B cell (primary cell): Measurements from ENCODE around the gene GYS1. TPM values are rescaled to one million over a fixed set of nuclear protein-coding genes. Genes with fewer than 3 reads are reported as not detected.
"Not testable (repeated sequence)": the region's sequence is repeated elsewhere in the genome, so short reads cannot be mapped to it uniquely, and the experiment has no call there.

Experiments
- ATAC-seq: fragments of 200-7000 bp; cut with Tn5 transposase; one replicate; pipeline ENCODE4 v1.10.0; 2021; ENCODE audit warnings: low read depth, mild to moderate bottlenecking, moderate number of reproducible peaks, moderate library complexity
- CTCF ChIA-PET: fragments of 350-600 bp; sonication (Branson Sonifier 250); formaldehyde crosslinking; loops from one replicate; lab custom pipeline; 2021; ENCODE audit warnings: antibody characterized with exemption, inconsistent platforms; lab: Charles Lee
- POLR2A ChIA-PET: fragments of 350-600 bp; sonication (Branson Sonifier 250); formaldehyde crosslinking; loops from one replicate; lab custom pipeline; 2021; ENCODE audit warnings: antibody characterized with exemption; lab: Charles Lee
- DNase-seq: peaks from one replicate; pipeline ENCODE4 v3.0.0; 2013
- H2AFZ ChIP-seq: 2 replicates; pipeline ENCODE4 v1.6.1; 2012; ENCODE audit warnings: mild to moderate bottlenecking, low read depth, low read length; ENCODE audit not compliant: insufficient read depth, poor library complexity, severe bottlenecking
- H3K27ac ChIP-seq, 2 donors: 1 replicate in 1 of 2; 2 replicates in 1 of 2; pipeline ENCODE4 v1.5.1; 2012 to 2013; ENCODE audit warnings: low read length in 2 of 2, mild to moderate bottlenecking in 2 of 2, moderate library complexity in 1 of 2
- H3K27me3 ChIP-seq, 4 experiments: fragments of 200-600 bp in 1 of 4; sonication (generic) in 1 of 4; replicated peaks in 1 of 4; 1 replicate in 2 of 4; 2 replicates in 2 of 4; pipeline versions ENCODE4 v1.6.1 to v1.7.0; 2013 to 2016; ENCODE audit warnings: low read length in 3 of 4, mild to moderate bottlenecking in 2 of 4, mixed read lengths in 1 of 4, moderate library complexity in 1 of 4; ENCODE audit not compliant: insufficient read depth in 4 of 4, control insufficient read depth in 3 of 4; ENCODE audit errors: control extremely low read depth in 1 of 4
- H3K36me3 ChIP-seq, 2 experiments: replicated peaks in 1 of 2; 1 replicate in 1 of 2; 2 replicates in 1 of 2; pipeline versions ENCODE4 v1.6.1 to v1.7.1; 2013; ENCODE audit warnings: low read length in 1 of 2; ENCODE audit not compliant: insufficient read depth in 2 of 2, control insufficient read depth in 1 of 2; ENCODE audit errors: control extremely low read depth in 1 of 2, extremely low read depth in 1 of 2
- H3K4me1 ChIP-seq, 2 donors: fragments of 200-600 bp in 1 of 2; sonication (generic) in 1 of 2; 1 replicate in 1 of 2; 2 replicates in 1 of 2; pipeline versions ENCODE4 v1.5.1 to v1.6.1; 2013 to 2017; ENCODE audit warnings: low read length in 2 of 2; ENCODE audit not compliant: control insufficient read depth in 2 of 2, insufficient read depth in 2 of 2
- H3K4me2 ChIP-seq: replicated peaks from 2 replicates; pipeline ENCODE3; 2012; ENCODE audit warnings: mild to moderate bottlenecking, low read depth, low read length; ENCODE audit not compliant: poor library complexity, severe bottlenecking
- H3K4me3 ChIP-seq, 5 experiments: fragments of 200-600 bp in 1 of 5; sonication (generic) in 1 of 5; 1 replicate in 3 of 5; 2 replicates in 2 of 5; pipeline versions ENCODE4 v1.5.1 to v1.7.0; 2011 to 2016; ENCODE audit warnings: low read length in 4 of 5, mild to moderate bottlenecking in 4 of 5, low read depth in 2 of 5, control low read depth in 1 of 5, moderate library complexity in 1 of 5; ENCODE audit not compliant: insufficient read depth in 1 of 5; ENCODE audit errors: control extremely low read depth in 1 of 5, extremely low read depth in 1 of 5
- H3K79me2 ChIP-seq: fragments of 200-600 bp; sonication (generic); one replicate; pipeline ENCODE4 v1.6.0; 2016; ENCODE audit warnings: low read length; ENCODE audit not compliant: control insufficient read depth, insufficient read depth
- H3K9ac ChIP-seq: fragments of 200-600 bp; sonication (generic); 2 replicates; pipeline ENCODE4 v1.6.1; 2017; ENCODE audit warnings: mild to moderate bottlenecking, low read length, moderate library complexity
- H3K9me3 ChIP-seq, 3 donors: one replicate each; pipeline versions ENCODE4 v1.6.1 to v1.7.1; 2013; ENCODE audit warnings: low read length in 2 of 3; ENCODE audit not compliant: control insufficient read depth in 2 of 3, insufficient read depth in 1 of 3; ENCODE audit errors: control extremely low read depth in 1 of 3
- H4K20me1 ChIP-seq: 2 replicates; pipeline ENCODE4 v1.6.0; 2012; ENCODE audit warnings: mild to moderate bottlenecking, low read length; ENCODE audit not compliant: insufficient read depth, control insufficient read depth, poor library complexity, severe bottlenecking
- H3K27ac Mint-ChIP-seq: one replicate; pipeline ENCODE4 v1.8.0; 2021; ENCODE audit warnings: mixed read lengths
- H3K27me3 Mint-ChIP-seq: one replicate; pipeline ENCODE4 v1.8.0; 2021; ENCODE audit warnings: mixed read lengths
- H3K4me1 Mint-ChIP-seq: one replicate; pipeline ENCODE4 v1.8.0; 2021; ENCODE audit warnings: mixed read lengths
- H3K4me3 Mint-ChIP-seq: one replicate; pipeline ENCODE4 v1.8.0; 2021; ENCODE audit warnings: mixed read lengths
- H3K9me3 Mint-ChIP-seq: one replicate; pipeline ENCODE4 v1.8.0; 2022; ENCODE audit warnings: mixed read lengths; ENCODE audit not compliant: insufficient read depth
- EZH2 ChIP-seq: IDR thresholded peaks from 2 replicates; pipeline ENCODE4 v1.6.1; 2012; ENCODE audit warnings: borderline replicate concordance, low read depth, mild to moderate bottlenecking, moderate library complexity, low read length; ENCODE audit not compliant: insufficient read depth, poor library complexity, severe bottlenecking
- WGBS: methylation state at CpG from one replicate; pipeline ENCODE4 v1.1.5; 2013; ENCODE audit warnings: missing lambda C conversion rate; ENCODE audit not compliant: insufficient coverage; 5-methylcytosine and 5-hydroxymethylcytosine counted together
- intact Hi-C: fragments of 100-400 bp; cut with micrococcal nuclease; formaldehyde crosslinking; loops from one replicate; pipeline ENCODE4 v1.10.0; 2022
- polyA plus RNA-seq: library from polyadenylated mRNA; depleted of rRNA; stranded (reverse); fragments of >200 nt; gene quantifications from 2 replicates; pipeline ENCODE4 v1.2.3, GENCODE V29; 2012
- total RNA-seq, 2 donors: library from RNA; stranded (reverse); fragments of 120-200 nt in 1 of 2; gene quantifications; 1 replicate in 1 of 2; 2 replicates in 1 of 2; pipeline versions ENCODE4 v1.2.3 to v1.2.4, GENCODE V29; 2013 to 2022
- TF ChIP-seq, protein P1 (sequence below): fragments of 200-600 bp; IDR thresholded peaks from one replicate; pipeline ENCODE4 v1.8.0; 2022; ENCODE audit warnings: antibody characterized with exemption, mild to moderate bottlenecking

The GYS1 gene
- total and polyA plus RNA-seq, 2 donors (not counting 1 experiment from before 2014, with no cell fraction given): 28.9 to 62.7 TPM

DNA sequence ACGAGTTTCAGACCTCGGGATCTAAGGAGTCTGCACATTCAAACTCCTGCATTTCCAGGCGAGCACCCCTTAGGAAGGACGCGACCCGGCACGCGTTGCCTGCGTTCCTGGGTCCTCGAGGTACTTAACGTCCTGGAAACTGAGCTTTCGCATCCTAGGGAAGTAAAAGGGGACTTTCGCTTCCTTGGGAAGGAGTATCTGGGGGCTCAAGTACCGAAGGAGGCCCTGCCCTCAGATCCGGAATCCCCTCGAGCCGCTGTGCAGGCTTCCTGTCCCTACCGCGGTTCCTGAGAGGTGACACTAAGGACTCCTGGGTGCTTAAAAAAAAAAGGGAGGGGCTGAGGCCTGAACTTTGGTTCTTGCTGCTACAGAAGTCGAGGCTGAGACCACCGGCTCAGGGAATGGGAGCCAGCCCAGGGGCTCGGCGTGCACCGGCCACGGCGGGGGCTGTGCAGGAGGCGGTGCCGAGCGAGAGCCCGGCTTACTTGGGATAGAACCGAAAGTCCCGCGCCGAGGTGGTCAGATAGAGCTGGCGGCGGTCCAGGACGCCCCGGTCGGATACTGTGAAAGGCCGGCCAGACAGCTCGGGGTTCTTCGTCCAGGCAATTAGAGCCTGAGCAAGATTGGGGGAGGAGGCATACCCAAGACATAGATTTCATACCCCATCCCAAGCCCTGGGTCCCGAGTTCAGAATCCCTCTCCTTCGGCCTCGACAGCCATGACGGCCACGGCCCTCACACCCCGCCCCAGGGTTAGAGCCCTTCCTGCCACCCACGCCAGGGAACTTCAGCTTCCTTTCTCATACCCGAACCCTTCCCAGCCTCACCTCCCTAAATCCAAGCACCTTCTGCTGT, 25.5 kb upstream of the GYS1 start:
- peak overlapping the region; percentile 89 for H3K4me3 Mint-ChIP-seq
- ChIA-PET CTCF (interaction anchor here (0.7 to 1.9 kb wide), 8 partner anchors 15 to 179 kb away, joined by 3 to 10 read pairs (median 3); partner anchors contain the start of genes GYS1, LIN7B and RUVBL2), POLR2A (interaction anchor here (1.0 to 1.5 kb wide), 3 partner anchors 25 to 132 kb away, joined by 5 to 7 read pairs (median 5); partner anchors contain the start of genes GYS1 and RUVBL2)
- not testable (repeated sequence) for H3K9me3 ChIP-seq, H3K36me3 ChIP-seq, ATAC-seq, H3K27me3 Mint-ChIP-seq, H4K20me1 ChIP-seq, H3K27ac ChIP-seq, H3K79me2 ChIP-seq, H3K9me3 Mint-ChIP-seq, H3K27me3 ChIP-seq
- peaks cover 34% of the 10 kb centered on the region for H3K4me1 Mint-ChIP-seq
- Histone ChIP-seq H3K4me1 (peaks cover 25 to 40% of the 10 kb centered on the region in 2 donors), H2AFZ (peak overlapping the region; percentile 88), H3K9ac (peak overlapping the region; percentile 72), H3K4me2 (peak overlapping the region; percentile 99), H3K4me3 (peak overlapping the region in 4 of 5 experiments; percentile 52 to 73 (median 60))
- intact Hi-C loops: loop anchor here (2.0 kb wide), 1 partner anchor 26 kb away; the partner anchor contains the start of genes GYS1 and RUVBL2
- H3K27ac Mint-ChIP-seq: peak overlapping the region; percentile 64
- DNase-seq: peak; percentile 53
- WGBS: 4% methylated on average over 29 of the region's 50 CpGs

DNA sequence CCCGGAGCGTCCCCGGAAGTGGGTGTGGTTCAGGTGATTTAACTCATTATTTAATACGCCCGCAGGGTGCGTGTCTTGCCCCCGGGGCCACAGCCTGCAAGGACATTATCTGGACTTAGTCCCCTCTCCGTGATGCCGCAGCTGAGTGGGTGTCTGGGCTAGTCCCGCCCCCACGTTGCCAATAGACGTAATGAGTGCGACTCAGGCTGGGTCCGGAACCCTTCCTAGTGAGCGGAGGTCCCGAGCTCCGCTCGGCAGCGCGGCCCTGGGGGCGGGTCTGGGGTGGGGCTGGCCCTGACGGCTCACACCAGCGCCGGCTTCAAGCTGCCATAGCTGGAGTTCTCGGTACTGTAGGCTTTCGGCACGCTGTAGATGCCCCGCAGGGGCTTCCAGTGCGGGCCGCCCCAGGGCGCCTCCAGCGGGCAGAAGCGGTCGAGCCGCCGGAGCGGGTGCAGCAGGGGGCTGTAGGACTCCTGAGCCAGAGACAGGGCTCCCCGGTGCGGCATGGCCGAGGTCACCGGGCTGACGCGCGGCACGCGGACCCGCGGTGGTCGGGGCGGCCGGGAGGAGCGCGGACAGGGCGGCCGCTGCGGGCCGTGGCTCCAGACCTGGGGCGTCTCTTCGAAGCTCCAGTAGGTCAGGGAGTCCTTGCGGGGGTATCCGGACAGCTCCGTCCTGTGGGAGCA, 24.7 kb upstream of the GYS1 start:
- Mint-ChIP-seq H3K4me1 (peaks cover 34% of the 10 kb centered on the region), H3K27me3 (no peaks in the 10 kb centered on the region), H3K9me3 (no peaks in the 10 kb centered on the region), H3K4me3 (peak overlapping the region; percentile 89), H3K27ac (peak overlapping the region; percentile 67)
- peak overlapping the region in 1 of 2 donors; percentile 30 for H3K27ac ChIP-seq
- peak overlapping the region; percentile 88 for H2AFZ ChIP-seq
- H3K79me2 ChIP-seq: no peaks in the 10 kb centered on the region
- ATAC-seq (peak; percentile 80), DNase-seq (peak; percentile 82)
- H3K9me3 ChIP-seq: no peaks in the 10 kb centered on the region
- peak overlapping the region in 4 of 5 experiments; percentile 52 to 73 (median 60) for H3K4me3 ChIP-seq
- ChIA-PET POLR2A (interaction anchor here (0.6 to 1.5 kb wide), 3 partner anchors 18 to 131 kb away, joined by 3 to 7 read pairs (median 3); partner anchors contain the start of gene RUVBL2), CTCF (interaction anchor here (0.6 to 1.9 kb wide), 6 partner anchors 11 to 180 kb away, joined by 3 to 10 read pairs (median 4); partner anchors contain the start of genes GYS1, LIN7B and RUVBL2)
- H3K36me3 ChIP-seq: peaks cover 0 to 4% of the 10 kb centered on the region in 2 experiments
- H3K4me1 ChIP-seq: peaks cover 25 to 40% of the 10 kb centered on the region in 2 donors
- peak overlapping the region; percentile 72 for H3K9ac ChIP-seq
- peaks cover 0 to 9% (median 2%) of the 10 kb centered on the region in 4 experiments for H3K27me3 ChIP-seq
- under 1% methylated on average over 58 of the region's 62 CpGs for WGBS
- intact Hi-C loops: loop anchor here (2.0 kb wide), 1 partner anchor 25 kb away; the partner anchor contains the start of genes GYS1 and RUVBL2
- H3K4me2 ChIP-seq: peak overlapping the region; percentile 99
- no peaks in the 10 kb centered on the region for H4K20me1 ChIP-seq
- TF ChIP-seq, protein P1, sequence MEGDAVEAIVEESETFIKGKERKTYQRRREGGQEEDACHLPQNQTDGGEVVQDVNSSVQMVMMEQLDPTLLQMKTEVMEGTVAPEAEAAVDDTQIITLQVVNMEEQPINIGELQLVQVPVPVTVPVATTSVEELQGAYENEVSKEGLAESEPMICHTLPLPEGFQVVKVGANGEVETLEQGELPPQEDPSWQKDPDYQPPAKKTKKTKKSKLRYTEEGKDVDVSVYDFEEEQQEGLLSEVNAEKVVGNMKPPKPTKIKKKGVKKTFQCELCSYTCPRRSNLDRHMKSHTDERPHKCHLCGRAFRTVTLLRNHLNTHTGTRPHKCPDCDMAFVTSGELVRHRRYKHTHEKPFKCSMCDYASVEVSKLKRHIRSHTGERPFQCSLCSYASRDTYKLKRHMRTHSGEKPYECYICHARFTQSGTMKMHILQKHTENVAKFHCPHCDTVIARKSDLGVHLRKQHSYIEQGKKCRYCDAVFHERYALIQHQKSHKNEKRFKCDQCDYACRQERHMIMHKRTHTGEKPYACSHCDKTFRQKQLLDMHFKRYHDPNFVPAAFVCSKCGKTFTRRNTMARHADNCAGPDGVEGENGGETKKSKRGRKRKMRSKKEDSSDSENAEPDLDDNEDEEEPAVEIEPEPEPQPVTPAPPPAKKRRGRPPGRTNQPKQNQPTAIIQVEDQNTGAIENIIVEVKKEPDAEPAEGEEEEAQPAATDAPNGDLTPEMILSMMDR: peak; percentile 78
- TF ChIP-seq EZH2: no peak
